ENCODE data around the gene PREX1. TPM values are rescaled to one million over a fixed set of nuclear protein-coding genes. Genes with fewer than 3 reads are reported as not detected.

Gene PREX1
- total RNA-seq, 1 donor from 2014 or later: 68.2 TPM

DNA sequence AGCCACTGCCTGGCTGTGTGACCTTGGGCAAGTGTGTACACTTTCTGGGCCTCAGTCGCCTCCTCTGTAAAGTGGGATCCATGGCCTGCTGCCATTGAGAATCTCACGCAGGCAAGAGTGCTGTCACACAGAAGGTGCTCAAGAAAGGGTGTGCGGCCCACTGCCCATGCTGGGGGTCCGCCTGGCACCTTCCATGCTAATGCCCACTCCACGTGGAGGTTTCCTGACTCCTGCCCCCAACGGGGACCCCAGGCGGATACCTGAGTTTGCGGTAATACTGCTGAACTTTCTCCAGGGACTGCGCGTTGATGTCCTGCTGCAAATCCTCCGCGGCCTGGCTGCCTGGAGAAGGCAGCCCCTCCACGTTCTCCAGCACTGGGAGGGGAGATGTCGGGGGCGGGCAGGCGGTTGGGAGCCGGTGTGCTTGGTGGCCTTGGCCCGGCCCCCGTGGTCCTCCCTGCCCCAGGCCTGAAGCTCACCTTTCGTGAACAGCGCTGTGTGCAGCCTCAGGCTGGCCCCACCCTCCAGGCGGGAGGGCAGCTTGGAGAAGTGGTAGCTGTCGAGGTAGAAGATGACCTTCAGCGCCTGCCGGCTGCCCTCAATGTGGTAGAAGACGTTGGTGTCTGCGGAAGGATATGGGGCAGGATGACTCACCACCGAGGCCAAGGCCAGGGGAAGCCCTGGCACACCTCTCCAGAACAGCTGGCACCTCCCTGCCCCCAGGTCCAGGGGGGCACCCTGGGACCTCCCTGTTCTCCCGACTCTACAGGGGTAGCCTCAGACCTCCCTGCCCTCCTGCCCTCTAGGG, 195.6 kb downstream of the PREX1 start:
- no peak for DNase-seq (ENCODE audit: low spot score)
- Mint-ChIP-seq H3K4me3 (no peak overlapping the region), H3K4me1 (ENCODE audit: low read depth) (peaks cover 11% of the 10 kb centered on the region), H3K27ac (no peak overlapping the region), H3K27me3 (ENCODE audit: insufficient read depth) (no peaks in the 10 kb centered on the region), H3K36me3 (ENCODE audit: low read depth) (peaks cover 34% of the 10 kb centered on the region), H3K9me3 (no peaks in the 10 kb centered on the region)
- intact Hi-C loops (cut with micrococcal nuclease): no loop called here

DNA sequence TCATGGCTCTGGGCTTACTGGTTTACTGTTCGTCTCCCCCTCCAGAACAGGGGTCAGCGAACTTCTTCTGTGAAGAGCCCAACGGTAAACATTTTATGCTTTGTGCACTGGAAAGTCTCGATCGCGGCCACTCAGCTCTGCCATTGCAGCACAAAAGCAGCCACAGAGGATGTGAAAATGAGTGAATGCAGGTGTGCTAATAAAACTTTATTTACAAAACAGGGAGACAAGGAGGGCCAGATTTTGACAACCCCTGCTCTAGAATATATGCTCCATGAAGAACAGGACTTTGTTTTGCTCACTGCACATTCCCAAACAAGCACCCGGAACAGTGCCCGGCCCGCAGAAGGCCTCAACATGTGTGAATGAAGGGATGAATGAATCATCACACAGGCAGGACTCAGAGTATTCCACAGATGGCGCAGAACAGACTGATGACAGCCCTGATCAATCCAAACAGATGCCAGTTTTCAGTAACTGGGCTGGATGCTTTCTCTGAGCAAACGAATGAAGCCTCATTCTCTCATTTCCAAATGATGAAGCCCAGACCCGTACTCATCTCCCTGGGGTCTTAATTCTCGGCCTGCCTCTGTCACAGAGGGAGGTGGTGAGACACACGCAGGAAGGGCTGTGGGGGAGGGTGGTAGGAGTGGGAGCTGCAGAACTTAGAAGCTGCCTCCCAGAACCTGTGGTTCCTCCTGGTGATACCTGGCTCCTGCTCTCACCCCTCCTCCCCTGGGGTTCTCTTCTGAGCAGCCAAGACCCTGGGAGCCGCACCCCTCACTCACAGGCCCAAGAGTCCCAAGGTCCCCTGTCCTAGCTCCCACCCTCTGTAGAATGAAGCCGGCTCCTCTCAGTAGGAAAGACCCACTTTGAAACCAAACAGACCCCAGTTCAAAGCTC, 196.4 kb downstream of the PREX1 start:
- H3K36me3 Mint-ChIP-seq (ENCODE audit: low read depth): peaks cover 31% of the 10 kb centered on the region
- H3K27ac Mint-ChIP-seq: no peak overlapping the region
- DNase-seq (ENCODE audit: low spot score): no peak
- intact Hi-C loops (cut with micrococcal nuclease): no loop called here
- H3K9me3 Mint-ChIP-seq: no peaks in the 10 kb centered on the region
- peaks cover 18% of the 10 kb centered on the region for H3K4me1 Mint-ChIP-seq (ENCODE audit: low read depth)
- H3K4me3 Mint-ChIP-seq: no peak overlapping the region
- H3K27me3 Mint-ChIP-seq (ENCODE audit: insufficient read depth): no peaks in the 10 kb centered on the region

DNA sequence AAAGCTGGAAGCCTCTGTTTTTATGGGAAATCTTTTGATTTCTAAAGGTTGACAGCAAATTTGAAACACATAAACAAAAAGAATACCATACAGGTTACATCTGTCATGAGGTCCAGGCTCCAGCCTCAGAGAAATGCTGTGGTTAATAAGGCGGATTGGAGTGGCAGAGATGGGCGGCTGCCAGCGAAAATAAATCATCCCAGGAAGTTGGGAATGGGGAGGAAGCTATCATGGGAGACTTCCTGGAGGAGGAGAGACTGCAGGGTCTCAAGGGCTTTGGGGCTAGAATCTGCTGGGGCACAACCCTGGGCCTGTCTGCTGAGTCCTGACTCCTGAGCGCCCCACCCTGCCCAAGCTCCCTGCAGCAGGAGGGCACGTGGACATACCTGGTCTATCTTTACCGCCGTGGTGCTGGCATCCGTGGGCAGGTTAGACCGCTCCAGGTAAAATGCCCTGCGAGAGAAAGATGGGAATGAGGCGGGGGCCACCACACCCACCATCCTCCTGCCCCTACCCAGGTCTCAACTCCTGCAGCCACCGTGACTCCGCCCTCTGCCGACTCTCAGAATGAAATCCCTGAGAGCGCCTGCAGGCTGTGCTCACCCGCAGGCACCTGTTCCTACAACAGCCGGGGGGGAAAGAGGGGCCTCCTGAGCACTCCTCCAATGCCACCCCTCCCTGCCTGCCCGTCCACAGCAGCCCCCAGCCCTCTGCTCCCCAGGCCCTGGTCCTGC, 197.3 kb downstream of the PREX1 start:
- Mint-ChIP-seq H3K4me3 (no peak overlapping the region), H3K9me3 (no peaks in the 10 kb centered on the region), H3K27ac (no peak overlapping the region), H3K36me3 (ENCODE audit: low read depth) (peaks cover 27% of the 10 kb centered on the region), H3K27me3 (ENCODE audit: insufficient read depth) (no peaks in the 10 kb centered on the region), H3K4me1 (ENCODE audit: low read depth) (peaks cover 18% of the 10 kb centered on the region)
- intact Hi-C loops (cut with micrococcal nuclease): no loop called here
- DNase-seq (ENCODE audit: low spot score): no peak

DNA sequence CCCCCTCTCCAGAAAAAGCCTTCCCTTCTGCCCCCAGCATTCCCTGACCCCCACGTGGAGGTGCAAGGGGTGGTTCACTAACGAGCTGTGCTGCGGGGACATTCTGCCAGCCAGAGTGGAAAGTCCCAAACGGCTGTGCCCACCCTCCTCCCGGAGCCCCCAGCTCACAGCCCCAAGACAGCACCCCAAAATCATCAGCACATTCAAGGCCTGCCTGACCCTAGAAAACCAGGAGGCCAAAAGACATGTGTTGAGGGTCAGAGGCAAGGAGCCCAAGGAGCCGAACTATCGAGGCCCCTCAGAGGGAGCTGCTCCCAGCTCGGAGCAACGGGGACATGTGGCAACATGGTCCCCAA, 197.9 kb downstream of the PREX1 start:
- Mint-ChIP-seq H3K9me3 (no peaks in the 10 kb centered on the region), H3K27ac (peak overlapping the region; percentile 67), H3K4me3 (no peak overlapping the region), H3K36me3 (ENCODE audit: low read depth) (peaks cover 21% of the 10 kb centered on the region), H3K27me3 (ENCODE audit: insufficient read depth) (no peaks in the 10 kb centered on the region), H3K4me1 (ENCODE audit: low read depth) (peaks cover 13% of the 10 kb centered on the region)
- intact Hi-C loops (cut with micrococcal nuclease): no loop called here
- no peak for DNase-seq (ENCODE audit: low spot score)

DNA sequence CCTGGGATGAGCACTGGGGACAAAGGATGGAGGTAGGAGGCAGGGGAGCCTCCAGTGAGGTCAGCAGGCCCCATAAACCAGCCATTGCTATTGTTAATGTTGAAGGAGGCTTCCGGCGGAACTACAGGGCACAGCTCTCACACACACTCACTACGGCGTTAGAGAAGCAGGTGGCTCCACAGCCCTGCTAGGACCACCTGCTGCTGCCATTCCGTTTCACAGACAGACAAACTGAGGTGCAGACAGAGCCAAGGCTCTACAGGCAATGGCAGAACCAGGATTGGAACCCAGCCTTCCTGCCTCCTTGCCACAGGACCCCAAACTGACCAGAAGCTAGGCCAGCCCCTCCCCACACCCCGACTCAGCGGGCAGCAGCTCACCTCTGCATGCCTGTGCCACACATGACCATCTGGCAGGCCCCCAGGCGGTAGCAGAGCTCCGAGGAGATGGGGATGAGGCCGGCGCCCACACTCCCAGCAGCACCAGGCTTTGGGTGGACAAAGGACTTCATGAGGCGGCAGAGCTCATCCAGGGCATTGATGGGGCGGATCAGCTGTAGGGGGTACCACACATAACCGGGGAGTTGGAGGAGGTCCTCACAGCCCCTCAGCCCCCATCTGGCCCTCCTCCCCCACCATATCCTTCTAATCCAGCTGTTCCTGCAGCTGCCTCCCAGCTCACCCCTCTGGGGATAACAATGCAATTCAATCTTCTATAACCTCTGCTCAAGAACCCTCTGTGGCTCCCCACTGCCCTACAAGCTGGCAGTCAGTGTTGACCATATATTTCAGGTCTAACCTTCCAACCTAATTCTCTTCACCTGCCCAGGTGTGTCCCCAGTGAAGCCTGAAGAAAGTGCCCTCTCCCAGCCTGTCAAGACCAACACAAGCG, 198.5 kb downstream of the PREX1 start:
- no peaks in the 10 kb centered on the region for H3K27me3 Mint-ChIP-seq (ENCODE audit: insufficient read depth)
- H3K4me3 Mint-ChIP-seq: no peak overlapping the region
- intact Hi-C loops (cut with micrococcal nuclease): no loop called here
- H3K36me3 Mint-ChIP-seq (ENCODE audit: low read depth): peaks cover 20% of the 10 kb centered on the region
- DNase-seq (ENCODE audit: low spot score): no peak
- H3K4me1 Mint-ChIP-seq (ENCODE audit: low read depth): peaks cover 10% of the 10 kb centered on the region
- no peaks in the 10 kb centered on the region for H3K9me3 Mint-ChIP-seq
- peak overlapping the region; percentile 67 for H3K27ac Mint-ChIP-seq

DNA sequence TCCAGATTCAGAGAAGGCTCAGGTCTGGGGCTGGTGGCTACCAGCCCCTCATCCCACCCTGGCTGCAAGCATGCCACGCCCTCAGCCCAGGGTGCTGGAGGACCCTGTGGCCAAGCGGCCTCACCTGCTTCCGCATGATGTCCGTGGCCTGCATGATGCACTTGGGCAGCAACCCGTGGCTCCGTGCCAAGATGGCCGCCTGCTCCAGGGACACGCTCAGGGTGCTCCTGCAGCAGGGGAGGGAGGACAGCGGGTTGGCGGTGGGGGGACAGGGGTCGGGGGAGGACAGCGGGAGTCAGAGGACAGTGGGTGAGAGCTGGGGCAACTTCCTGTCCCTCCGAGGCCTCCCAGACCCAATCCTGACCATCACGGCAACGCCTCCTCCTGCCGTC, 200.1 kb downstream of the PREX1 start:
- no peaks in the 10 kb centered on the region for H3K27me3 Mint-ChIP-seq (ENCODE audit: insufficient read depth)
- no peak overlapping the region for H3K27ac Mint-ChIP-seq
- no peaks in the 10 kb centered on the region for H3K9me3 Mint-ChIP-seq
- H3K4me1 Mint-ChIP-seq (ENCODE audit: low read depth): peaks cover 10% of the 10 kb centered on the region
- DNase-seq (ENCODE audit: low spot score): no peak
- H3K36me3 Mint-ChIP-seq (ENCODE audit: low read depth): peaks cover 18% of the 10 kb centered on the region
- no peak overlapping the region for H3K4me3 Mint-ChIP-seq
- intact Hi-C loops (cut with micrococcal nuclease): no loop called here

DNA sequence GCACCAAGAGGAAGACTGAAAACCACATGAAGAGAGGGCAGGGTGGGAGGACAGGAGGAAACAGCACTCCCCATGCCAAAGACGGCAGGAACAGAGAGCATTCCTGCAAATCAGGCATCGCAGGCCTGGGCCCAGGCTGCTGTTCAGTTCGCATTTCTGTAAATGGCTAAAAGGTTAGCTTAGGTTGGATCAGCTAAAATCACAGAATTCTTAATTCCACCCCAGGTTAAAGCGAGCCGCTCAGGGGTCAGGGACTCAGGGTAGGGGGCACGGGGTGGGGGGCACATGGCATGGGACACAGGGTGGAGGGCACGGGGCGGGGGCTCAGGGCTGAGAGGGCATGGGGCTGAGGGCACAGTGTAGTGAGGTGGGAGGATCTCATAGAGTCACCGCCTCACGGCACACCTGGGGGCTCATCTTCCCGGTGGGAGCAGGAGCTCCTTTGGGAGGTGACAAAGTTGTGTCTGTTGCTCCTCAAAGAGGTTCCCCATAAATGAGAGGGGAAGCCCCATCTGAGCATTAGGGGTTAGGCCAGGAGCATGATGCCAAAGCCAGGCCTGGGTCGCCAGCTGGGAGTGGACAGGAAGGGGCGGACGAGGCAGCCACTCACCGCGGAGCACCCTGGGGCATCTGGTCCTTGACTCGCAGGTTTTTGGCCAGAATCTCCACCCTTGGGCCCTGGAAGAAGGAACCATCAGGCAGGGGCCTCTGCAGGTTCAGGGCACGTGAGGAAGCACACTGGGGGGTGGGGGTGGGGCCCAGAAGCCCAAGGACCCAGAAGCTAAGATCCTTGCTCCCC, 200.7 kb downstream of the PREX1 start:
- no peaks in the 10 kb centered on the region for H3K9me3 Mint-ChIP-seq
- no peak overlapping the region for H3K4me3 Mint-ChIP-seq
- H3K27me3 Mint-ChIP-seq (ENCODE audit: insufficient read depth): no peaks in the 10 kb centered on the region
- peaks cover 20% of the 10 kb centered on the region for H3K36me3 Mint-ChIP-seq (ENCODE audit: low read depth)
- peaks cover 10% of the 10 kb centered on the region for H3K4me1 Mint-ChIP-seq (ENCODE audit: low read depth)
- intact Hi-C loops (cut with micrococcal nuclease): no loop called here
- peak overlapping the region; percentile 40 for H3K27ac Mint-ChIP-seq
- no peak for DNase-seq (ENCODE audit: low spot score)

DNA sequence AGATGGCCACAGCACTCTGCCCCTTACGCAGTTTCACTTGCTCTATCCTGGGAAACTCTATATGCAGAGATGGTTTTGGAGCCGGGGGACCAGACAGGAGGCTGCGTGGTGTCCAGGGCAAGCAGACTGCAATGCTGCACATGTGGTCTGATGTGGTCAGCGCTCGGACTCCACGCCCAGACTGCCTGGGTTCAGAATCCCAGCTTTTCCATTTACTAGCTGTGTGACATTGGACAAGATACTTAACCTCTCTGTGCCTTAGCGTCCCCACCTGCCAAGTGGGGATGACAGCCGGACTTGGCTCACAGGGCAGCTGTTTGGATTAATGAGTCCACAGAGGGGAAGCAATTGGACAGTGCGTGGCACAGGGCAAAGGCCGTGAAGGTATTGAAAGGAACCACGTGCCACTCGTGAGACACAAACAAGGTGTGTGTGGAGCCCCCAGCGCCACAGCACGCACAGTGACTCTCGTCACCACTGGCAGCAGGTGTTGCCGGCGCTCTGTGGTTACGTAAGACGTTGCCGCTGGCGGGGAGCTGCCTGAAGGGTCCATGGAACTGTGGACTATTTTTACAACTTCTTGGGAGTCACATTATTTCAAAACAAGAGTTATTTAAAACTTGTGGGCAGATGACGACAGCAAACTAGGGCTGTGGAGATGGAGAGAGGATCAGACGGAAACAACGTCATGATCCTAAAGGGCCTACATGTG, 201.4 kb downstream of the PREX1 start:
- H3K36me3 Mint-ChIP-seq (ENCODE audit: low read depth): peaks cover 20% of the 10 kb centered on the region
- H3K27ac Mint-ChIP-seq: peak overlapping the region; percentile 40
- no peak for DNase-seq (ENCODE audit: low spot score)
- H3K27me3 Mint-ChIP-seq (ENCODE audit: insufficient read depth): no peaks in the 10 kb centered on the region
- H3K4me3 Mint-ChIP-seq: no peak overlapping the region
- intact Hi-C loops (cut with micrococcal nuclease): no loop called here
- no peaks in the 10 kb centered on the region for H3K9me3 Mint-ChIP-seq
- H3K4me1 Mint-ChIP-seq (ENCODE audit: low read depth): peaks cover 10% of the 10 kb centered on the region

DNA sequence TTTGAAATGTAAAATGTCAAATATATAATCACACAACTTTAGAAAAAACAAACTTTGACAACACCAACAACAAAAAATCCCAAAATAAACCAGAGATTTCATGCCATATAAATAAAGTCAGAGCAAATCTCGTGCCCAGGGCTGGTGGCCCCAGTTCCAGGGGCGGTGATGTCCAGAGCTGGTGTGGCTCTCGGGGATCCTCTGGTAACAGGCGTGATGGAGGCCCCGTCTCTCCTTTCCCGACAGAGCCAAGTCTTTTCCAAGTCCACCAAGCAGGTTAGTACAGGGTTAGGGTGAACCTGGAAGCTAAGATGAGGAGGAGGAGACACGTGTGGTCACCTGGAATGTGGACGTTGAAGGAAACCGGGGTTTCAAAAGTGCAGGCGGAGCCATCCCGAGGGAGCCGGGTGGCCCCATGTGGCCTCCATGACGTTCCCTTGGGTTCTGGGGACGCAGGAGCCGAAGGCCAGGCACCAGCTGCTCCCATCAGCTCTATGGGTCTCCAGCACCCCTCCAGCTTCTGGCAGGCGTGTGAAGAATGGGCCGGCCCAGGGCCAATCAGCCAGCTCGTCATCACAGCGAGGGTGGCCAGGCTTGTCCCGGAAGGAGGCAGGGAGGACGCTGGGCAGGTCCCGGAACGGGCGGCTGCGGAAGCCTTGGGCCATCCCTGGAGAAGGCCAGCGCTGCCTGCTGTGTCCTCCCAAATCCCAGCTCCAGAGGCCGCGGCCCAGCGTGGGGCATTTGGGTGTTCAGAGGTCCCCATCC, 202.5 kb downstream of the PREX1 start:
- intact Hi-C loops (cut with micrococcal nuclease): no loop called here

DNA sequence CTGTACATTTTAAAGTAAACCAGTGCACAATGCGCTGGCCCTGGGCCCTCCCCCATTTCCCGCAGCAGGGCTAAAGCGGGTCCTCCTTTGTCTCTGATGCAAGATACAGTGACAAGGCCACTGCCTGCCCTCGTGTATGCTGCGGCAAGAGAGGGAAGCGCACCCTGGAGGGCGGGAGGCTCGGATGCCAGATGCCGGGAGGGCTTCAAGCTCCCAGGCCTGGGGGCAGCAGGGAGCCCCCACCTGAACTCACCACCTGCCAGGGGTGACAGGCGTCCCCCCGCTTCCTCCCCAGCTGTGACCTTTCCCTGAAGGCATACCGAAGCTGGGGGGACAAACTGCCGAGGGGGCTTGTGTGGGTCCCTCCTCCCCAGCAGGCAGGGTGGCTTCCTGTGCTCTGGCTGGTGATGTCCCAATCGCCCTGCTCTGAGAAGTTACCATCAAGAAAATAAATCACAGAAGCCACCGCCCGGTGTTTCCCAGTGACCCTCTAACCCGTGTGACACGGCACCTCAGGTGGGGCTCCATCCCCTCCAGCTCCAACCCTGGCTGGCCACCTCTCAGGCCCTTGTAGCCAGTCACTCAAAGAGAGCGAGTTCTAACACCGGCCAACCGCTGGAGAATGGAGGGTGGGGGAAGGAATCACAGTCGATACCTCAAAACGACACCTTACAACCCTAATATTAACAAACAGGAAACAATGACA, 203.3 kb downstream of the PREX1 start:
- Mint-ChIP-seq H3K4me1 (ENCODE audit: low read depth) (peaks cover 15% of the 10 kb centered on the region), H3K9me3 (no peaks in the 10 kb centered on the region), H3K27me3 (ENCODE audit: insufficient read depth) (no peaks in the 10 kb centered on the region), H3K36me3 (ENCODE audit: low read depth) (peaks cover 11% of the 10 kb centered on the region), H3K4me3 (no peak overlapping the region), H3K27ac (no peak overlapping the region)
- no peak for DNase-seq (ENCODE audit: low spot score)
- intact Hi-C loops (cut with micrococcal nuclease): loop anchor here (5.0 kb wide), 1 partner anchor 1427 kb away; no protein-coding TSS in a partner anchor

More for the DNA sequence above, 202.5 kb downstream of the PREX1 start:
- H3K27ac Mint-ChIP-seq: no peak overlapping the region
- peaks cover 16% of the 10 kb centered on the region for H3K36me3 Mint-ChIP-seq (ENCODE audit: low read depth)
- DNase-seq (ENCODE audit: low spot score): no peak
- H3K9me3 Mint-ChIP-seq: no peaks in the 10 kb centered on the region
- no peak overlapping the region for H3K4me3 Mint-ChIP-seq
- H3K4me1 Mint-ChIP-seq (ENCODE audit: low read depth): peaks cover 15% of the 10 kb centered on the region
- no peaks in the 10 kb centered on the region for H3K27me3 Mint-ChIP-seq (ENCODE audit: insufficient read depth)
